HEK293 (cell line): ENCODE data around the gene ENC1.

Experiments used
- ZBTB1 ChIP-seq: fragments of 450-650 bp; formaldehyde crosslinking; IDR thresholded peaks from 2 replicates; pipeline ENCODE4 v1.5.1; 2016; ENCODE audit warnings: missing biosample characterization, missing genetic modification characterization
- ZNF24 ChIP-seq: fragments of 450-650 bp; formaldehyde crosslinking; IDR thresholded peaks from 2 replicates; pipeline ENCODE4 v1.5.1; 2016; ENCODE audit warnings: missing biosample characterization, missing genetic modification characterization

GRCh38 chr5:74634611-74635286 lies 5.8 kb downstream of the ENC1 start:
- TF ChIP-seq ZNF24 (tag by site-specific recombination) = no peak
- TF ChIP-seq ZBTB1 (tag by site-specific recombination) = no peak
